GM13977 (cell line): ENCODE data around the gene PPP4R3B.
"Not testable (repeated sequence)": the region's sequence is repeated elsewhere in the genome, so short reads cannot be mapped to it uniquely, and the experiment has no call there.

Experiments
- DNase-seq: peaks from one replicate; pipeline ENCODE4 v3.0.0; 2012; ENCODE audit warnings: low spot score
- in situ Hi-C: fragments of 300-500 bp; cut with MboI; formaldehyde crosslinking; loops from one replicate; pipeline ENCODE4 v1.12.0; 2022; ENCODE audit warnings: low sequenced_read_pairs, low pct_unique_long_range_greater_than_20kb, mixed read lengths, inconsistent platforms; ENCODE audit not compliant: unreplicated experiment
- TF ChIP-seq, protein P1 (sequence below): IDR thresholded peaks from 2 replicates; pipeline ENCODE4 v1.5.1; 2012; ENCODE audit warnings: mild to moderate bottlenecking, control low read depth; ENCODE audit not compliant: insufficient read depth; ENCODE audit errors: extremely low read depth, missing control alignments

The PPP4R3B gene

DNA sequence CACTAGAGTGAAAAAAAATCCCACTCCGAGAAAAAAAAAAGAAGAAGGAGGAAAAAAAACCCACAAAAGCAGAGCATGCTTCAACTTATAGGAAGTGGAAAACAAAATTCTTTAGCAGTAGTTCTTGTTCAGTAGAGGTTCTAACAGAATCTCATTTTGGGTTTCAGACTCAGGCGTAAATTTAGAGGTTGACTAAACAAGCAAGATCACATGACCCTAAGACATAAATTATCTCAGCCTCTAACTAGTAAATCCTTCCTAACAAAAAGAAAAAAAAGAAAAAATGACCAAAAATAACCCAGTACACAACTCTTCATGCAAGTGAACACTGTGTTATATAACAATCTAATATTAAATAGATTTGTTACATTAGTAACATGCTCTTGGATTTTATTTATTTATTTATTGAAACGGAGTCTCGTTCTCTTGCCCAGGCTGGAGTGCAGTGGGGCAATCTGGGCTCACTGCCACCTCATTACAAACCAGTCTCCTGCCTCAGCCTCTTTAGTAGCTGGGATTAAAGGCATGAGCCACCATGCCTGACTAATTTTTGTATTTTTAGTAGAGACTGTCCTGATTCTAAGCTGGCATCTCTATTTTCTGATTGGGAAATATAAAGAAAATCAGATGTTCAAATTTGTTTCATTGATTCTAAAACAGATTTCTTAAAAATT lies 35.4 kb downstream of the PPP4R3B start:
- TF ChIP-seq, protein P1, sequence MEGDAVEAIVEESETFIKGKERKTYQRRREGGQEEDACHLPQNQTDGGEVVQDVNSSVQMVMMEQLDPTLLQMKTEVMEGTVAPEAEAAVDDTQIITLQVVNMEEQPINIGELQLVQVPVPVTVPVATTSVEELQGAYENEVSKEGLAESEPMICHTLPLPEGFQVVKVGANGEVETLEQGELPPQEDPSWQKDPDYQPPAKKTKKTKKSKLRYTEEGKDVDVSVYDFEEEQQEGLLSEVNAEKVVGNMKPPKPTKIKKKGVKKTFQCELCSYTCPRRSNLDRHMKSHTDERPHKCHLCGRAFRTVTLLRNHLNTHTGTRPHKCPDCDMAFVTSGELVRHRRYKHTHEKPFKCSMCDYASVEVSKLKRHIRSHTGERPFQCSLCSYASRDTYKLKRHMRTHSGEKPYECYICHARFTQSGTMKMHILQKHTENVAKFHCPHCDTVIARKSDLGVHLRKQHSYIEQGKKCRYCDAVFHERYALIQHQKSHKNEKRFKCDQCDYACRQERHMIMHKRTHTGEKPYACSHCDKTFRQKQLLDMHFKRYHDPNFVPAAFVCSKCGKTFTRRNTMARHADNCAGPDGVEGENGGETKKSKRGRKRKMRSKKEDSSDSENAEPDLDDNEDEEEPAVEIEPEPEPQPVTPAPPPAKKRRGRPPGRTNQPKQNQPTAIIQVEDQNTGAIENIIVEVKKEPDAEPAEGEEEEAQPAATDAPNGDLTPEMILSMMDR, result no peak
- in situ Hi-C loops, result no loop called here
- DNase-seq, result no peak

DNA sequence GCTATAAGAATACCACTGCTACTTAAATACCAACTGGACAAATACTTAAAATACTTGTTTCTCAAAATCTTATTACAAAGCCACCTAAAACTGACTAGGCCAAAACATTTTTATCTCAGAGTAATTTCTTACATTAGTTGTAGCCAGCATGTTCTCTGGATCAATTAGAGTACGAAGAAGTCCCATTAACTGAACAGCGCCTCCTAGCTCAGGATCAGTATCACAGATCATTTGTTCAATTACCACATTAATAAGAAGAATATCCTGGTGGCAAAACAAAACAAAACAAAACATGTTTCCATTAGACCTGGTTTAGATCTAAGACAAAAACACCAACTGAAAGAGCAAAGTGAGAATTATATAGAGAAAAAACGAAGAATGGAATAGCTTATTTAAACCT lies 36.0 kb downstream of the PPP4R3B start:
- DNase-seq, result no peak
- in situ Hi-C loops, result no loop called here
- TF ChIP-seq, protein P1, result peak; percentile 24

DNA sequence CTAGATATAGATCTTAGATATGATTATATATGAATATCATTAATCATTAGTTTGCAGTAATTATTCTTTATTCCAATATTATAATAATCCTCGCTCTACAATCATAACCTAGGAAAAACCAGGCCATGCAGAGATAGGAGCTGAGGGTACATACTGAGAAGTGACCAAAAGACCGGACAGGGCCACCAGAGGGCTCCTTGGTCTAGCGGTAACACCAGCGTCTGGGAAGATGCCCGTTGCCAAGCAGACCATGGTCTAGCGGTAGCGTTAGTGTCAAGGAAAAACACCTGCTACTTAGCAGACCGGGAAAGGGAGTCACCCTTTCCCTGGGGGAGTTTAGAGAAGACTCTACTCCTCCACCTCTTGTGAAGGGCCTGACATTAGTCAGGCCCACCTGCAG lies 48.4 kb downstream of the PPP4R3B start:
- DNase-seq, in situ Hi-C loops: not testable (repeated sequence)

DNA sequence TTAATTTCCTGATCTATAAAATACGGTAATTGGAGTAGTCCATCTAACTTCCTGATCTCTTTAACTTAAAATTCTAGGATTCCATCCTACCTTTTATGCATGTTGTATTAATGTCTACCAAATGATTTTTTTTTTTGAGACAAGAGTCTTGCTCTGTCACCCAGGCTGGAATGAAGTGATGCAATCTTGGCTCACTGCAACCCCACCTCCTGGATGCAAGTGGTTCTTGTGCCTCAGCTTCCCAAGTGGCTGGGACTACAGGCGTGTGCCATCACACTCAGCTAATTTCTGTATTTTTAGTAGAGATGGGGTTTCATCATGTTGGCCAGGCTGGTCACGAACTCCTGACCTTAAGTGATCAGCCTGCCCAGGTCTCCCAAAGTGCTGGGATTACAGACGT lies 50.1 kb downstream of the PPP4R3B start:
- no peak for DNase-seq
- TF ChIP-seq, protein P1, result no peak
- in situ Hi-C loops, result no loop called here

DNA sequence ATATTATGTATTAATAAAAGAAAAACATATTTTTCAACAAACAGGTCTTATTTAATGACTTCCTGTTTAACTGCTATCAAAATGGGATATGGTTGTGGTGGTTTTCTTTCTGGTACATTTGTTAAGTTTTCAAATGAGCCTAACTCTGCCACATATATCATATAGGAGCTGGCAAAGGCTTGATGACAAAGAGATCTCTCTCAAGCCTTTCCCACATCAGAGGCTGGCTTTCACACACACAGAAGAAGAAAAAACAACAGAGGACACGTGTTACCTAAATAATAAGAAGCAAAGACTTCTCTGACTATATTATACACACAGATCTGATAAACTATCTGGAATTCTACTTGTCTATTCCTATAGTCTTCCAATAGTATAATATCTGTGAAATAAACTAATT lies 51.8 kb downstream of the PPP4R3B start:
- in situ Hi-C loops, result no loop called here
- DNase-seq, result no peak
- TF ChIP-seq, protein P1, result no peak

DNA sequence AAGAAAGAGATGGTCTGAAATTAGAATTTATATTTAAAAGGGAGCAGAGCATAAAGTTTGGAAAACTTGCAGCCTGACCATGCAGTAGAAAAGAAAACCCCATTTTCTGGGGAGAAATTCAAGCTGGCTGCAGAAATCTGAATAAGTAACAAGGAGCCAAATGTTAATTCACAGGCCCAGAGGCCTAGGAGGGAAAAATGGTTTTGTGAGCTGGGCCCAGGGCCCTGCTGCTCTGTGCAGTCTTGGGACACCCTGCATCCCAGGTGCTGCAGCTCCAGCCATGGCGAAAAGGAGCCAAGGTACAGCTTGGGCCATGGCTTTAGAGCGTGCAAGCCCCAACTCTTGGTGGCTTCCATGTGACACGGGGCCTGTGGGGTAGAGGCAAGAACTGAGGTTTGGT lies 56.6 kb downstream of the PPP4R3B start:
- TF ChIP-seq, protein P1, result no peak
- in situ Hi-C loops, result no loop called here

DNA sequence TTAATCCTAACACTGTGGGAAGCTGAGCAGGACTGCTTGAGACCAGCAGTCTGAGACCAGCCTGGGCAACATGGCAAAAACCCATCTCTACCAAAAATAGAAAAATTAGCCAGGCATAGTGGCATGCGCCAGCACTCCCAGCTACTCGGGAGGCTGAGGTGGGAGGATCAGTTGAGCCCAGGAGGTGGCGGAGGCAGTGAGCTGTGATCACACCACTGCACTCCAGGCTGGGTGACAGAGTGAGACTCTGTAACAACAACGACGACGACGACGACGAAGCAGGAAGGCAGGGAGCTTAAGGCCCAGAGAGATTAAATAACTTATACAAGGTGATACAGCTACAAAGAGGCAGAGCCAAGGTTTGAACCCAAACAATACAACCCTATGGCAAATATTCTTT lies 60.6 kb downstream of the PPP4R3B start:
- DNase-seq, result no peak
- TF ChIP-seq, protein P1, result no peak
- in situ Hi-C loops, result no loop called here

More for the DNA sequence above, 56.6 kb downstream of the PPP4R3B start:
- no peak for DNase-seq
